DLD1 (cell line): ENCODE data around the gene EHMT2.

Experiments
- in situ Hi-C: cut with HindIII; loops from 2 replicates; pipeline ENCODE4 v1.10.0; 2017; ENCODE audit warnings: low sequenced_read_pairs

Gene EHMT2

GRCh38 chr6:31889331-31889972 lies 8.0 kb downstream of the EHMT2 start:
- in situ Hi-C loops, result no loop called here

GRCh38 chr6:31888276-31889258 lies 8.9 kb downstream of the EHMT2 start:
- in situ Hi-C loops, result no loop called here

- in situ Hi-C loops, result no loop called here
Measured at GRCh38 chr6:31887173-31888007, 10.1 kb downstream of the EHMT2 start.

GRCh38 chr6:31886541-31886991 lies 10.9 kb downstream of the EHMT2 start:
- in situ Hi-C loops, result no loop called here

- in situ Hi-C loops, result no loop called here
Measured at GRCh38 chr6:31884528-31885035, 12.9 kb downstream of the EHMT2 start.

GRCh38 chr6:31883676-31884075 lies 13.8 kb downstream of the EHMT2 start:
- in situ Hi-C loops, result no loop called here

- in situ Hi-C loops, result no loop called here
Measured at GRCh38 chr6:31882344-31882743, 15.2 kb downstream of the EHMT2 start.

GRCh38 chr6:31881136-31881859 lies 16.2 kb downstream of the EHMT2 start:
- in situ Hi-C loops, result no loop called here

- in situ Hi-C loops, result no loop called here
Measured at GRCh38 chr6:31880616-31881015, 16.9 kb downstream of the EHMT2 start.

GRCh38 chr6:31879901-31880300 lies 17.6 kb downstream of the EHMT2 start:
- in situ Hi-C loops, result no loop called here

- in situ Hi-C loops, result no loop called here
Measured at GRCh38 chr6:31879143-31879542, 18.4 kb downstream of the EHMT2 start.

GRCh38 chr6:31878726-31879125 lies 18.8 kb downstream of the EHMT2 start, which contains the start of gene SLC44A4:
Gene SLC44A4 (minus strand): TSS chr6:31878997. CDS start chr6:31878980, 17 bp downstream.
- in situ Hi-C loops, result no loop called here

- in situ Hi-C loops, result no loop called here
Measured at GRCh38 chr6:31878222-31878621, 19.3 kb downstream of the EHMT2 start.

- in situ Hi-C loops, result no loop called here
Measured at GRCh38 chr6:31877651-31878161, 19.8 kb downstream of the EHMT2 start.

- in situ Hi-C loops, result no loop called here
Measured at GRCh38 chr6:31877125-31877650, 20.3 kb downstream of the EHMT2 start.

GRCh38 chr6:31876357-31876756 lies 21.1 kb downstream of the EHMT2 start:
- in situ Hi-C loops, result no loop called here

GRCh38 chr6:31875877-31876276 lies 21.6 kb downstream of the EHMT2 start:
- in situ Hi-C loops, result no loop called here

- in situ Hi-C loops, result no loop called here
Measured at GRCh38 chr6:31874836-31875572, 22.5 kb downstream of the EHMT2 start.

GRCh38 chr6:31874084-31874670 lies 23.3 kb downstream of the EHMT2 start:
- in situ Hi-C loops, result no loop called here
